Type B pancreatic cell (in vitro differentiated cells): ENCODE measurements around the gene PEX11G. TPM values are rescaled to one million over a fixed set of nuclear protein-coding genes. Genes with fewer than 3 reads are reported as not detected.
"Not testable (repeated sequence)": the region's sequence is repeated elsewhere in the genome, so short reads cannot be mapped to it uniquely, and the experiment has no call there.

Experiments
- DNase-seq: peaks from one replicate; pipeline ENCODE4 v3.0.0; 2021; ENCODE audit warnings: mixed read lengths; ENCODE audit not compliant: unreplicated experiment; ENCODE audit errors: extremely low spot score
- H3K27ac Mint-ChIP-seq: 2 replicates; pipeline ENCODE4 v1.8.0; 2021; ENCODE audit warnings: mild to moderate bottlenecking, mixed read lengths
- H3K27me3 Mint-ChIP-seq: 2 replicates; pipeline ENCODE4 v1.8.0; 2021; ENCODE audit warnings: mixed read lengths
- H3K36me3 Mint-ChIP-seq: 2 replicates; pipeline ENCODE4 v1.8.0; 2021; ENCODE audit warnings: mixed read lengths
- H3K4me1 Mint-ChIP-seq: one replicate; pipeline ENCODE4 v1.8.0; 2021; ENCODE audit warnings: mixed read lengths; ENCODE audit not compliant: unreplicated experiment
- H3K4me3 Mint-ChIP-seq: 2 replicates; pipeline ENCODE4 v1.8.0; 2021; ENCODE audit warnings: mild to moderate bottlenecking, mixed read lengths
- H3K9me3 Mint-ChIP-seq: 2 replicates; pipeline ENCODE4 v1.8.0; 2021; ENCODE audit warnings: mixed read lengths
- CTCF ChIP-seq: fragments of 200-600 bp; sonication (generic); conservative IDR thresholded peaks from 2 replicates; pipeline ENCODE4 v1.5.0; 2021; ENCODE audit warnings: antibody characterized with exemption, mild to moderate bottlenecking
- total RNA-seq: library from RNA; stranded (reverse); gene quantifications from 2 replicates; pipeline ENCODE4 v1.2.1, GENCODE V29; 2021; ENCODE audit warnings: low replicate concordance

PEX11G gene
- total RNA-seq, 1 donor from 2014 or later = 5.7 TPM

DNA sequence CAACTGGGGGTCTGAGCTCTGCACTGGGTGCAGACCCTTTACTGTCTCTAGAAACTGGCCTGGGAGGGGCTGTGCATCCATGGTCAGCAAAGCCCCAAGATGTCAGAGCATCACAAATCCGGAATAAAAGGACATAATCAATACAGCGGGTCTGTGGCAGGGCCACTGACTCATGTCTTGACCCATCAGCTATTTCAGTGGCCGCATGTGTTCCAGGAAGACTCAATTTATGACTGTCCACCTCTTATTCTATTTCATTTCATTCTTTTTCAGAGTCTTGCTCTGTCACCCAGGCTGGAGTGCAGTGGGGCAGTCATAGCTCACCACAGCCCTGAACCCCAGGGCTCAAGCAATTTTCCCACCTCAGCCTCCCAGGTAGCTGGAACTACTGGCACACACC, 53.2 kb downstream of the PEX11G start:
- Mint-ChIP-seq H3K4me3 (no peak overlapping the region), H3K36me3 (peaks cover 9% of the 10 kb centered on the region), H3K27me3 (no peaks in the 10 kb centered on the region), H3K9me3 (no peaks in the 10 kb centered on the region), H3K4me1 (peaks cover 5% of the 10 kb centered on the region), H3K27ac (no peak overlapping the region)
- TF ChIP-seq CTCF = no peak
- no peak for DNase-seq

- no peak overlapping the region for H3K4me3 Mint-ChIP-seq
- H3K27ac Mint-ChIP-seq = no peak overlapping the region
- peaks cover 5% of the 10 kb centered on the region for H3K4me1 Mint-ChIP-seq
Observed at GRCh38 chr19:7434391-7434790, 54.4 kb downstream of the PEX11G start.

DNA sequence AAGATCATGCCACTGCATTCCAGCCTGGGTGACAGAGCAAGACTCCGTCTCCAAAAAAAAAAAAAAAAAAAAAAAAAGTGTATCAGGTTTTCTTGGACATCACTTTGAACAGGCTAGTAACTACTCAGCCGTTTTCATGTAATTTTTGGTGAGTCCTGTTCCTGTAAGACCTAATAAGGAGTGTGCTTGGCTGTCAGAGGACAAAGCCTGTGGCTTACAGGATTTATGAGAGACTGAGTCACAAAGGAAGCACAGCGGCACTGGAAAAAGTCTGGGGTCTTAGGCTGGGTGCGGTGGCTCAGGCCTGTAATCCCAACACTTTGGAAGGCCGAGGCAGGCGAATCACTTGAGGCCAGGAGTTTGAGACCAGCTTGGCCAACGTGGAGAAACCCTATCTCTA, 55.4 kb downstream of the PEX11G start:
- DNase-seq, H3K4me1 Mint-ChIP-seq, H3K4me3 Mint-ChIP-seq, H3K27ac Mint-ChIP-seq, H3K9me3 Mint-ChIP-seq, H3K36me3 Mint-ChIP-seq, H3K27me3 Mint-ChIP-seq: not testable (repeated sequence)

More at GRCh38 chr19:7434391-7434790, 54.4 kb downstream of the PEX11G start:
- Mint-ChIP-seq H3K27me3 (no peaks in the 10 kb centered on the region), H3K36me3 (peaks cover 9% of the 10 kb centered on the region), H3K9me3 (no peaks in the 10 kb centered on the region)
- TF ChIP-seq CTCF = no peak
- DNase-seq = no peak

- H3K27ac Mint-ChIP-seq = no peak overlapping the region
Observed at GRCh38 chr19:7429638-7430282, 59.1 kb downstream of the PEX11G start.

GRCh38 chr19:7428651-7429113, 60.2 kb downstream of the PEX11G start:
- no peak overlapping the region for H3K4me3 Mint-ChIP-seq
- no peaks in the 10 kb centered on the region for H3K9me3 Mint-ChIP-seq
- H3K36me3 Mint-ChIP-seq = peaks cover 4% of the 10 kb centered on the region
- TF ChIP-seq CTCF = no peak
- no peak overlapping the region for H3K27ac Mint-ChIP-seq
- no peak for DNase-seq
- no peaks in the 10 kb centered on the region for H3K4me1 Mint-ChIP-seq
- H3K27me3 Mint-ChIP-seq = no peaks in the 10 kb centered on the region

More at GRCh38 chr19:7429638-7430282, 59.1 kb downstream of the PEX11G start:
- H3K4me3 Mint-ChIP-seq = no peak overlapping the region
- no peak for DNase-seq
- no peaks in the 10 kb centered on the region for H3K27me3 Mint-ChIP-seq
- TF ChIP-seq CTCF = no peak
- no peaks in the 10 kb centered on the region for H3K9me3 Mint-ChIP-seq
- peaks cover 5% of the 10 kb centered on the region for H3K4me1 Mint-ChIP-seq
- peaks cover 9% of the 10 kb centered on the region for H3K36me3 Mint-ChIP-seq

GRCh38 chr19:7427944-7428343, 60.9 kb downstream of the PEX11G start:
- no peak for TF ChIP-seq CTCF
- no peaks in the 10 kb centered on the region for H3K4me1 Mint-ChIP-seq
- DNase-seq = no peak
- no peaks in the 10 kb centered on the region for H3K9me3 Mint-ChIP-seq
- no peak overlapping the region for H3K4me3 Mint-ChIP-seq
- no peak overlapping the region for H3K27ac Mint-ChIP-seq
- peaks cover 4% of the 10 kb centered on the region for H3K36me3 Mint-ChIP-seq
- no peaks in the 10 kb centered on the region for H3K27me3 Mint-ChIP-seq
